OCI-LY1 (cell line): ENCODE measurements around the gene RFX2.

Source experiments
- H2AFZ ChIP-seq: fragments of 200-600 bp; sonication (generic), shearing (Covaris generic); 2 replicates; pipeline ENCODE4 v1.6.0; 2014; ENCODE audit warnings: antibody characterized with exemption, mild to moderate bottlenecking, low read length
- H3F3A ChIP-seq: fragments of 200-600 bp; sonication (generic), shearing (Covaris generic); 2 replicates; pipeline ENCODE4 v1.6.0; 2014; ENCODE audit warnings: mild to moderate bottlenecking, antibody characterized with exemption, low read length, moderate library complexity; ENCODE audit not compliant: insufficient read depth
- H3K27ac ChIP-seq: fragments of 200-600 bp; sonication (generic); 2 replicates; pipeline ENCODE4 v1.5.1; 2014; ENCODE audit warnings: low read length, mixed run types, mild to moderate bottlenecking, low read depth; ENCODE audit not compliant: poor library complexity, severe bottlenecking
- H3K27me3 ChIP-seq: fragments of 200-600 bp; sonication (generic); 2 replicates; pipeline ENCODE4 v1.6.0; 2014; ENCODE audit warnings: antibody characterized with exemption, mild to moderate bottlenecking, low read length, moderate library complexity; ENCODE audit not compliant: insufficient read depth
- H3K36me3 ChIP-seq: fragments of 200-600 bp; sonication (generic); 2 replicates; pipeline ENCODE4 v1.6.1; 2014; ENCODE audit warnings: mild to moderate bottlenecking, antibody characterized with exemption, low read length, moderate library complexity, mixed read lengths; ENCODE audit not compliant: insufficient read depth
- H3K4me1 ChIP-seq: fragments of 200-600 bp; sonication (generic); 2 replicates; pipeline ENCODE4 v1.5.1; 2014; ENCODE audit warnings: mild to moderate bottlenecking, low read length, moderate library complexity; ENCODE audit not compliant: insufficient read depth, severe bottlenecking
- H3K4me2 ChIP-seq: fragments of 200-600 bp; sonication (generic), shearing (Covaris generic); 2 replicates; pipeline ENCODE4 v1.6.1; 2014; ENCODE audit warnings: low read length
- H3K4me3 ChIP-seq: fragments of 200-600 bp; sonication (generic); 2 replicates; pipeline ENCODE4 v1.5.1; 2014; ENCODE audit warnings: low read length, low read depth, mild to moderate bottlenecking, mixed read lengths; ENCODE audit not compliant: poor library complexity, severe bottlenecking
- H3K79me2 ChIP-seq: fragments of 200-600 bp; shearing (Covaris generic); 2 replicates; pipeline ENCODE4 v1.6.1; 2016; ENCODE audit warnings: mixed run types, low read length, mixed read lengths; ENCODE audit not compliant: insufficient read depth
- H3K9ac ChIP-seq: fragments of 200-600 bp; sonication (generic), shearing (Covaris generic); 2 replicates; pipeline ENCODE4 v1.6.1; 2014; ENCODE audit warnings: mild to moderate bottlenecking, low read length, mixed read lengths
- H3K9me2 ChIP-seq: fragments of 200-600 bp; sonication (generic), shearing (Covaris generic); 2 replicates; pipeline ENCODE4 v1.6.1; 2014; ENCODE audit warnings: low read depth, mild to moderate bottlenecking, low read length, mixed read lengths
- H3K9me3 ChIP-seq: fragments of 200-600 bp; shearing (Covaris generic); 2 replicates; pipeline ENCODE4 v1.6.1; 2014; ENCODE audit warnings: low read length, mixed read lengths
- H4K20me1 ChIP-seq: fragments of 200-600 bp; sonication (generic), shearing (Covaris generic); 2 replicates; pipeline ENCODE4 v1.6.0; 2016; ENCODE audit warnings: mild to moderate bottlenecking, low read length; ENCODE audit not compliant: insufficient read depth
- CTCF ChIP-seq: fragments of 200-600 bp; sonication (generic), shearing (Covaris generic); IDR thresholded peaks from 2 replicates; pipeline ENCODE4 v1.5.1; 2017; ENCODE audit warnings: mild to moderate bottlenecking, antibody characterized with exemption, low read length, moderate library complexity, mixed read lengths
- EZH2 ChIP-seq: fragments of 200-600 bp; sonication (generic), shearing (Covaris generic); IDR thresholded peaks from 2 replicates; pipeline ENCODE4 v1.8.0; 2017; ENCODE audit warnings: borderline replicate concordance, mixed run types, mild to moderate bottlenecking, antibody characterized with exemption, low read length, moderate library complexity, mixed read lengths

RFX2 gene

GRCh38 chr19:6069268-6069791 lies 41.0 kb downstream of the RFX2 start:
- Histone ChIP-seq H3K4me2 (no peak overlapping the region), H3F3A (no peaks in the 10 kb centered on the region), H2AFZ (no peak overlapping the region), H3K27me3 (no peaks in the 10 kb centered on the region), H3K9me3 (no peaks in the 10 kb centered on the region), H3K4me1 (no peaks in the 10 kb centered on the region), H4K20me1 (no peaks in the 10 kb centered on the region), H3K27ac (no peak overlapping the region), H3K4me3 (no peak overlapping the region), H3K9ac (no peak overlapping the region), H3K79me2 (no peaks in the 10 kb centered on the region), H3K9me2 (no peaks in the 10 kb centered on the region), H3K36me3 (no peaks in the 10 kb centered on the region)
- no peak for TF ChIP-seq CTCF
- TF ChIP-seq EZH2 = no peak

DNA sequence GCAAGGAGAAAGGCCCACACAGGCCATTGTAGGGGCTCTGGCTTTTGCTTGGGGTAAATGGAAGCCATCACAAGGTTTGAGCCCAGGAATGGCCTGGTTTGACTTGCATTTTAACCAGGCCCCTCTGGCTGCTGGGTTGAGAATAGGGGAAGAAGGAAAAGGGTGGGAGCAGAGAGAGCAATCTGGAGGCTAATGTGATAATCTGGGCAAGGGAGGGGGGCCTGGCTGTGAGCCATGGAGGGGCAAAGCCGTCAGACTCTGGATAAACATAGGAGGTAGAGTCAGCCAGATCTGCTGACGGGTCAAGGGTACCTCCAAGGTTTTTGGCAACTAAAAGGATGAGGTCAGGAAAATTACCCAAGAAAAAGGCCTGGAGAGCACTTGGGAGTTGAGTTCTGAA lies 41.6 kb downstream of the RFX2 start:
- Histone ChIP-seq H3K9me2 (no peaks in the 10 kb centered on the region), H3K4me1 (no peaks in the 10 kb centered on the region), H3K27me3 (no peaks in the 10 kb centered on the region), H3K9me3 (no peaks in the 10 kb centered on the region), H3K4me2 (no peak overlapping the region), H2AFZ (no peak overlapping the region), H3K27ac (no peak overlapping the region), H4K20me1 (no peaks in the 10 kb centered on the region), H3K36me3 (no peaks in the 10 kb centered on the region), H3F3A (no peaks in the 10 kb centered on the region), H3K4me3 (no peak overlapping the region), H3K9ac (no peak overlapping the region), H3K79me2 (no peaks in the 10 kb centered on the region)
- no peak for TF ChIP-seq EZH2
- no peak for TF ChIP-seq CTCF

DNA sequence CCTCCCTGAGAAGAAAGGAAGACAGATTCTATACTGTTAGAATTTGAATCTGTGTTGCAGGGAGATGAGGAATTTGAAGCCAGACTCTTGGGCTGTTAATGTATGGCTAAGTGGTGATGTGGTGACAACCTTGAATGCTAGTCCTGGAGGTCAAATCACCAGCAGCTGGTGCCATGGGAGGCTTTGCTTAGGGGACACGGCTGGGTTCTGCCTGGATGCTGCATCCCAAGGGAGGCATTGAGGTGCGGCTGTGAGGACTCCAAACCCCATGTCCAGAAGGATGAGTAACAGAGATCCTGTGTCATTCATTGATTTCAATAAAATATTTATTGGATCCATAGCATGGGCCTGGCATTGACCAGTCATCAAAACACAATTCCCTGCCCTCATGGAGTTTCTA lies 42.3 kb downstream of the RFX2 start:
- Histone ChIP-seq H3K9ac (no peak overlapping the region), H3K36me3 (no peaks in the 10 kb centered on the region), H2AFZ (no peak overlapping the region), H3K79me2 (no peaks in the 10 kb centered on the region), H3K27me3 (no peaks in the 10 kb centered on the region), H3K4me1 (no peaks in the 10 kb centered on the region), H3K9me3 (no peaks in the 10 kb centered on the region), H3K4me3 (no peak overlapping the region), H3K4me2 (no peak overlapping the region), H3K27ac (no peak overlapping the region), H3K9me2 (no peaks in the 10 kb centered on the region), H4K20me1 (no peaks in the 10 kb centered on the region), H3F3A (no peaks in the 10 kb centered on the region)
- TF ChIP-seq EZH2 (no peak), CTCF (no peak)
